AML-193 (cell line): ENCODE data around the gene EIF4A3.

Source experiments
- DNase-seq, 2 experiments: peaks; one replicate each; lab custom pipeline; 2025; lab: John Stamatoyannopoulos, UW

Gene EIF4A3

GRCh38 chr17:80133626-80133970 is 13.3 kb downstream of the EIF4A3 start:
- no peak for DNase-seq

GRCh38 chr17:80132906-80133625 is 13.9 kb downstream of the EIF4A3 start:
- no peak for DNase-seq

GRCh38 chr17:80130992-80131391 is 15.9 kb downstream of the EIF4A3 start:
- DNase-seq: no peak

- DNase-seq: no peak
Observed at GRCh38 chr17:80129006-80129565, 17.8 kb downstream of the EIF4A3 start.

- no peak for DNase-seq
Observed at GRCh38 chr17:80126449-80126715, 20.5 kb downstream of the EIF4A3 start.

- no peak for DNase-seq
Observed at GRCh38 chr17:80125656-80126448, 21.1 kb downstream of the EIF4A3 start.

GRCh38 chr17:80124351-80124981 is 22.5 kb downstream of the EIF4A3 start:
- DNase-seq: no peak

GRCh38 chr17:80123791-80124190 is 23.1 kb downstream of the EIF4A3 start:
- DNase-seq: no peak

GRCh38 chr17:80122926-80123505 is 23.9 kb downstream of the EIF4A3 start:
- DNase-seq: no peak

GRCh38 chr17:80122026-80122575 is 24.8 kb downstream of the EIF4A3 start:
- DNase-seq: no peak

- no peak for DNase-seq
Observed at GRCh38 chr17:80119839-80120238, 27.1 kb downstream of the EIF4A3 start.

- no peak for DNase-seq
Observed at GRCh38 chr17:80119271-80119791, 27.6 kb downstream of the EIF4A3 start.

GRCh38 chr17:80118601-80119270 is 28.2 kb downstream of the EIF4A3 start:
- DNase-seq: no peak

GRCh38 chr17:80117491-80118401 is 29.2 kb downstream of the EIF4A3 start:
- DNase-seq: no peak

- no peak for DNase-seq
Observed at GRCh38 chr17:80116921-80117380, 30.0 kb downstream of the EIF4A3 start.

- no peak for DNase-seq
Observed at GRCh38 chr17:80116276-80116920, 30.5 kb downstream of the EIF4A3 start.

- DNase-seq: no peak
Observed at GRCh38 chr17:80115159-80115558, 31.8 kb downstream of the EIF4A3 start.

- DNase-seq: no peak
Observed at GRCh38 chr17:80114758-80115157, 32.2 kb downstream of the EIF4A3 start.

- DNase-seq: no peak
Observed at GRCh38 chr17:80113033-80113484, 33.9 kb downstream of the EIF4A3 start.
